Glutamatergic neuron (in vitro differentiated cells): ENCODE data around the gene CRACDL. TPM values are rescaled to one million over a fixed set of nuclear protein-coding genes. Genes with fewer than 3 reads are reported as not detected.
"Not testable (repeated sequence)": the region's sequence is repeated elsewhere in the genome, so short reads cannot be mapped to it uniquely, and the experiment has no call there.

Source experiments
- DNase-seq: peaks from one replicate; pipeline ENCODE4 v3.0.0; 2022
- H3K27ac Mint-ChIP-seq: one replicate; pipeline ENCODE4 v1.8.0; 2020; ENCODE audit warnings: mild to moderate bottlenecking, mixed read lengths, inconsistent platforms; ENCODE audit not compliant: unreplicated experiment
- H3K27me3 Mint-ChIP-seq: one replicate; pipeline ENCODE4 v1.8.0; 2020; ENCODE audit warnings: mild to moderate bottlenecking, moderate library complexity, mixed read lengths, inconsistent platforms; ENCODE audit not compliant: unreplicated experiment
- H3K36me3 Mint-ChIP-seq: one replicate; pipeline ENCODE4 v1.8.0; 2020; ENCODE audit warnings: mild to moderate bottlenecking, mixed read lengths, inconsistent platforms; ENCODE audit not compliant: unreplicated experiment
- H3K4me1 Mint-ChIP-seq: one replicate; pipeline ENCODE4 v1.8.0; 2020; ENCODE audit warnings: mild to moderate bottlenecking, low read depth, mixed read lengths, inconsistent platforms; ENCODE audit not compliant: unreplicated experiment
- H3K4me3 Mint-ChIP-seq: one replicate; pipeline ENCODE4 v1.8.0; 2020; ENCODE audit warnings: mild to moderate bottlenecking, mixed read lengths, inconsistent platforms; ENCODE audit not compliant: unreplicated experiment
- H3K9me3 Mint-ChIP-seq: one replicate; pipeline ENCODE4 v1.8.0; 2020; ENCODE audit warnings: mild to moderate bottlenecking, moderate library complexity, mixed read lengths, inconsistent platforms; ENCODE audit not compliant: unreplicated experiment
- CTCF ChIP-seq: fragments of 200-600 bp; sonication (generic); IDR thresholded peaks from one replicate; pipeline ENCODE4 v1.5.0; 2021; ENCODE audit not compliant: partially characterized antibody, unreplicated experiment
- total RNA-seq: library from RNA; stranded (reverse); fragmentation: NEBNext Ultra II Directional; extraction: Animal tissue kit (Norgen Biotek cat#: 25700); gene quantifications from one replicate; pipeline ENCODE4 v1.2.1, GENCODE V29; 2021; ENCODE audit not compliant: unreplicated experiment

CRACDL gene
- total RNA-seq, 1 donor from 2014 or later, result 2.1 TPM

GRCh38 chr2:98759827-98760625, 176.0 kb downstream of the CRACDL start:
- Mint-ChIP-seq H3K27me3 (peaks cover 8% of the 10 kb centered on the region), H3K4me3 (no peak overlapping the region), H3K9me3 (peaks cover 7% of the 10 kb centered on the region), H3K36me3 (no peaks in the 10 kb centered on the region), H3K27ac (no peak overlapping the region), H3K4me1 (peaks cover 7% of the 10 kb centered on the region)
- DNase-seq, result no peak
- no peak for TF ChIP-seq CTCF

- Mint-ChIP-seq H3K27ac (no peak overlapping the region), H3K36me3 (no peaks in the 10 kb centered on the region), H3K27me3 (peaks cover 8% of the 10 kb centered on the region), H3K4me1 (peaks cover 7% of the 10 kb centered on the region), H3K4me3 (no peak overlapping the region), H3K9me3 (peaks cover 7% of the 10 kb centered on the region)
- no peak for DNase-seq
- no peak for TF ChIP-seq CTCF
Observed at GRCh38 chr2:98759338-98759737, 176.7 kb downstream of the CRACDL start.

GRCh38 chr2:98757904-98758421, 178.1 kb downstream of the CRACDL start:
- H3K4me1 Mint-ChIP-seq, result peaks cover 7% of the 10 kb centered on the region

GRCh38 chr2:98753801-98754200, 182.2 kb downstream of the CRACDL start:
- Mint-ChIP-seq H3K4me3 (no peak overlapping the region), H3K36me3 (peaks cover 5% of the 10 kb centered on the region), H3K27me3 (peaks cover 5% of the 10 kb centered on the region), H3K4me1 (peaks cover 3% of the 10 kb centered on the region), H3K9me3 (no peaks in the 10 kb centered on the region), H3K27ac (no peak overlapping the region)
- no peak for TF ChIP-seq CTCF
- DNase-seq, result no peak

More at GRCh38 chr2:98757904-98758421, 178.1 kb downstream of the CRACDL start:
- DNase-seq, result no peak
- no peak for TF ChIP-seq CTCF
- no peaks in the 10 kb centered on the region for H3K36me3 Mint-ChIP-seq
- H3K4me3 Mint-ChIP-seq, result no peak overlapping the region
- peaks cover 7% of the 10 kb centered on the region for H3K9me3 Mint-ChIP-seq
- peaks cover 8% of the 10 kb centered on the region for H3K27me3 Mint-ChIP-seq
- H3K27ac Mint-ChIP-seq, result no peak overlapping the region

GRCh38 chr2:98752711-98753110, 183.3 kb downstream of the CRACDL start:
- not testable (repeated sequence) for H3K4me1 Mint-ChIP-seq, H3K9me3 Mint-ChIP-seq, DNase-seq, H3K4me3 Mint-ChIP-seq, H3K27me3 Mint-ChIP-seq, H3K36me3 Mint-ChIP-seq, H3K27ac Mint-ChIP-seq
